SU-DHL-6 (cell line): ENCODE data around the gene NOS3.

ENCODE experiments used
- CTCF ChIP-seq: fragments of 200-600 bp; sonication (generic); IDR thresholded peaks from one replicate; pipeline ENCODE4 v1.5.1; 2017; ENCODE audit warnings: antibody characterized with exemption, mild to moderate bottlenecking, low read length, moderate library complexity; ENCODE audit not compliant: insufficient read depth, poor library complexity, severe bottlenecking
- EZH2phosphoT487 ChIP-seq: fragments of 200-600 bp; sonication (generic), shearing (Covaris generic); conservative IDR thresholded peaks from 2 replicates; pipeline ENCODE4 v1.6.1; 2018; ENCODE audit warnings: mild to moderate bottlenecking, antibody characterized with exemption, low read length, moderate library complexity, mixed read lengths

GRCh38 chr7:150972741-150973140 is 18.1 kb upstream of the NOS3 start:
- TF ChIP-seq CTCF (no peak), EZH2phosphoT487 (no peak)
